ENCODE measurements around the gene VPS13A. TPM values are rescaled to one million over a fixed set of nuclear protein-coding genes. Genes with fewer than 3 reads are reported as not detected.
"Not testable (repeated sequence)": the region's sequence is repeated elsewhere in the genome, so short reads cannot be mapped to it uniquely, and the experiment has no call there.

VPS13A gene
- total RNA-seq, 4 donors from 2014 or later: 24.6 to 31.0 (median 27.6) TPM

DNA sequence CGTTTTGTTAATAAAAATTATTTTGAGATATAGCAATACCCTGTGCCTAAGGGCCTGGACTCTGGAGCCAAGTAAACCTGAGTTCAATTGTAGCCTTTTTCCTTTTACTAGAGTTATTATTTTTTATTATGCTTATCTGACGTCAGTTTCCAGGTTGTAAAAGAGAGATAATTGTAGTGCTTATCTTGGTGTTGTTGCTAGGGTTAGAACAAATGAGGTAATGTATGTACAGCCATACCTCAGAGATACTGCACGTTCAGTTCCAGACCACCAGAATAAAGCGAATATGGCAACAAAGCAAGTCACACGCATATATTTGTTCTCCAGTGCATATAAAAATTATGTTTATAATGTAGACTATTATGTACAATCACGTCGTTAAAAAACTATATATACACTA lies 215.0 kb downstream of the VPS13A start:
- Histone ChIP-seq H3K36me3 (peaks cover 0 to 22% (median 0%) of the 10 kb centered on the region in 3 donors), H3K4me3 (no peak overlapping the region), H3K27me3 (no peaks in the 10 kb centered on the region), H3K27ac (no peak overlapping the region), H3K4me1 (no peaks in the 10 kb centered on the region), H3K9me3 (no peaks in the 10 kb centered on the region)
- DNase-seq (ENCODE audit: low spot score in 2 of 2): no peak
- 88 to 93% methylated on average over 7 of the region's 7 CpGs for WGBS, 2 donors
- TF ChIP-seq POLR2A (IDR thresholded peaks at IDR 0.05) (no peak), EP300 (IDR thresholded peaks at IDR 0.05) (no peak), CTCF (IDR thresholded peaks at IDR 0.05) (no peak)

- not testable (repeated sequence) for H3K27ac ChIP-seq; H3K27me3 ChIP-seq; H3K4me3 ChIP-seq; H3K4me1 ChIP-seq; H3K36me3 ChIP-seq; H3K9me3 ChIP-seq; DNase-seq (ENCODE audit: low spot score in 2 of 2)
- WGBS, 2 donors: 92% methylated on average over 9 of the region's 9 CpGs
Observed at GRCh38 chr9:77398581-77398980, 221.2 kb downstream of the VPS13A start.

- WGBS, 2 donors: 96 to 97% methylated on average over 1 of the region's 1 CpG
- DNase-seq (ENCODE audit: low spot score in 2 of 2): no peak
- Histone ChIP-seq H3K4me3 (no peak overlapping the region), H3K27ac (no peak overlapping the region), H3K9me3 (no peaks in the 10 kb centered on the region), H3K4me1 (no peaks in the 10 kb centered on the region), H3K27me3 (no peaks in the 10 kb centered on the region), H3K36me3 (peaks cover 0 to 21% (median 8%) of the 10 kb centered on the region in 3 donors)
- no peak for TF ChIP-seq CTCF (IDR thresholded peaks at IDR 0.05)
- TF ChIP-seq POLR2A (IDR thresholded peaks at IDR 0.05): no peak
- no peak for TF ChIP-seq EP300 (IDR thresholded peaks at IDR 0.05)
Observed at GRCh38 chr9:77399964-77400363, 222.6 kb downstream of the VPS13A start.

- H3K4me1 ChIP-seq: no peaks in the 10 kb centered on the region
- no peak overlapping the region for H3K4me3 ChIP-seq
- peaks cover 0 to 41% (median 8%) of the 10 kb centered on the region in 3 donors for H3K36me3 ChIP-seq
- no peak for TF ChIP-seq POLR2A (IDR thresholded peaks at IDR 0.05)
- TF ChIP-seq EP300 (IDR thresholded peaks at IDR 0.05): no peak
- TF ChIP-seq CTCF (IDR thresholded peaks at IDR 0.05): no peak
- DNase-seq (ENCODE audit: low spot score in 2 of 2): no peak
- no peak overlapping the region for H3K27ac ChIP-seq
- WGBS, 2 donors: 57 to 62% methylated on average over 2 of the region's 2 CpGs
- no peaks in the 10 kb centered on the region for H3K9me3 ChIP-seq
- no peaks in the 10 kb centered on the region for H3K27me3 ChIP-seq
Observed at GRCh38 chr9:77402286-77402685, 225.0 kb downstream of the VPS13A start.

GRCh38 chr9:77403239-77403638 lies 225.9 kb downstream of the VPS13A start:
- Histone ChIP-seq H3K4me3 (no peak overlapping the region), H3K36me3 (peaks cover 0 to 50% (median 8%) of the 10 kb centered on the region in 3 donors), H3K9me3 (peaks cover 0 to under 1% (median 0%) of the 10 kb centered on the region in 4 donors), H3K27me3 (no peaks in the 10 kb centered on the region), H3K27ac (no peak overlapping the region), H3K4me1 (no peaks in the 10 kb centered on the region)
- WGBS, 2 donors: 93% methylated on average over 4 of the region's 4 CpGs
- TF ChIP-seq EP300 (IDR thresholded peaks at IDR 0.05) (no peak), CTCF (IDR thresholded peaks at IDR 0.05) (no peak), POLR2A (IDR thresholded peaks at IDR 0.05) (no peak)
- no peak for DNase-seq (ENCODE audit: low spot score in 2 of 2)

- not testable (repeated sequence) for H3K27ac ChIP-seq; H3K9me3 ChIP-seq; H3K4me3 ChIP-seq; H3K27me3 ChIP-seq; H3K4me1 ChIP-seq; DNase-seq (ENCODE audit: low spot score in 2 of 2)
- 94 to 98% methylated on average over 8 to 9 of the region's 9 CpGs for WGBS, 2 donors
- peaks cover 0 to 58% (median under 1%) of the 10 kb centered on the region in 3 donors for H3K36me3 ChIP-seq
Observed at GRCh38 chr9:77408521-77408920, 231.2 kb downstream of the VPS13A start.

Measured in tibial nerve (tissue), 4 donors.